Esophagus muscularis mucosa (tissue), 3 donors: ENCODE results near the gene PDGFD.

Experiments
- CTCF ChIP-seq, 3 experiments: fragments of 200-600 bp in 2 of 3; fragments of 450-650 bp in 1 of 3; sonication (generic) in 2 of 3; IDR thresholded peaks; one replicate each; pipeline ENCODE4 v1.5.1; 2017 to 2019; ENCODE audit warnings: antibody characterized with exemption in 3 of 3, mild to moderate bottlenecking in 2 of 3, moderate library complexity in 1 of 3
- POLR2A ChIP-seq: fragments of 450-650 bp; IDR thresholded peaks from one replicate; pipeline ENCODE4 v1.6.1; 2017; ENCODE audit warnings: antibody characterized with exemption, moderate library complexity, mild to moderate bottlenecking, low read depth
- POLR2AphosphoS5 ChIP-seq, 2 donors: sonication (generic); formaldehyde crosslinking; IDR thresholded peaks; one replicate each; pipeline ENCODE4 v1.6.1; 2017; ENCODE audit warnings: antibody characterized with exemption in 2 of 2

- no peak for TF ChIP-seq CTCF (IDR thresholded peaks at IDR 0.05)
- TF ChIP-seq POLR2AphosphoS5 (IDR thresholded peaks at IDR 0.05) = no peak
- no peak for TF ChIP-seq POLR2A
These were observed 168.1 kb downstream of the PDGFD start for GRCh38 chr11:103995896-103996295.
